ENCODE results near the gene ZNF235. TPM values are rescaled to one million over a fixed set of nuclear protein-coding genes. Genes with fewer than 3 reads are reported as not detected.
"Not testable (repeated sequence)": the region's sequence is repeated elsewhere in the genome, so short reads cannot be mapped to it uniquely, and the experiment has no call there.

Gene ZNF235
- 8.4 TPM for total RNA-seq

- peak; percentile 91 for DNase-seq (ENCODE audit: low spot score)
These were observed at the start of gene ZNF235 for GRCh38 chr19:44304659-44305193. Gene ZNF235 (minus strand): TSS chr19:44305025. CDS start chr19:44303404, 1,621 bp downstream.

- DNase-seq (ENCODE audit: low spot score), result no peak
These were observed 41.7 kb upstream of the ZNF235 start for GRCh38 chr19:44346556-44346955.

- DNase-seq (ENCODE audit: low spot score), result no peak
These were observed 41.1 kb upstream of the ZNF235 start for GRCh38 chr19:44345959-44346358.

GRCh38 chr19:44344255-44344654, 39.4 kb upstream of the ZNF235 start:
- DNase-seq (ENCODE audit: low spot score), result no peak

GRCh38 chr19:44341794-44342193, 37.0 kb upstream of the ZNF235 start:
- DNase-seq (ENCODE audit: low spot score), result no peak

- not testable (repeated sequence) for DNase-seq (ENCODE audit: low spot score)
These were observed 29.8 kb upstream of the ZNF235 start for GRCh38 chr19:44334639-44335038.

GRCh38 chr19:44332145-44332544, 27.3 kb upstream of the ZNF235 start:
- DNase-seq (ENCODE audit: low spot score), result no peak

GRCh38 chr19:44315883-44316282, 11.1 kb upstream of the ZNF235 start:
- DNase-seq (ENCODE audit: low spot score), result no peak

GRCh38 chr19:44313231-44313630, 8.4 kb upstream of the ZNF235 start:
- DNase-seq (ENCODE audit: low spot score), result no peak

- DNase-seq (ENCODE audit: low spot score), result no peak
These were observed 3.2 kb upstream of the ZNF235 start for GRCh38 chr19:44308011-44308410.

GRCh38 chr19:44306283-44306682, 1.5 kb upstream of the ZNF235 start:
- DNase-seq (ENCODE audit: low spot score), result no peak

- no peak for DNase-seq (ENCODE audit: low spot score)
These were observed 632 bp upstream of the ZNF235 start for GRCh38 chr19:44305457-44305856.

GRCh38 chr19:44303976-44304568, 753 bp downstream of the ZNF235 start:
- no peak for DNase-seq (ENCODE audit: low spot score)

GRCh38 chr19:44303320-44303719, 1.5 kb downstream of the ZNF235 start:
- no peak for DNase-seq (ENCODE audit: low spot score)

- no peak for DNase-seq (ENCODE audit: low spot score)
These were observed 19.9 kb downstream of the ZNF235 start for GRCh38 chr19:44284968-44285367.

- DNase-seq (ENCODE audit: low spot score), result no peak
These were observed 22.0 kb downstream of the ZNF235 start for GRCh38 chr19:44282846-44283245.

GRCh38 chr19:44280916-44281315, 23.9 kb downstream of the ZNF235 start:
- no peak for DNase-seq (ENCODE audit: low spot score)

- no peak for DNase-seq (ENCODE audit: low spot score)
These were observed 26.6 kb downstream of the ZNF235 start for GRCh38 chr19:44278181-44278690.

GRCh38 chr19:44277331-44277730, 27.5 kb downstream of the ZNF235 start:
- DNase-seq (ENCODE audit: low spot score), result no peak

GRCh38 chr19:44260695-44261446, 44.0 kb downstream of the ZNF235 start:
- DNase-seq (ENCODE audit: low spot score), result no peak

- DNase-seq (ENCODE audit: low spot score), result no peak
These were observed 44.5 kb downstream of the ZNF235 start for GRCh38 chr19:44260343-44260681.

- no peak for DNase-seq (ENCODE audit: low spot score)
These were observed 45.9 kb downstream of the ZNF235 start for GRCh38 chr19:44258835-44259413.

- no peak for DNase-seq (ENCODE audit: low spot score)
These were observed 46.7 kb downstream of the ZNF235 start for GRCh38 chr19:44258136-44258535.

Measured in ureter (tissue), 1 donor.